GM12878 (cell line): Measurements from ENCODE around the gene COL6A1.

Experiments
- CHD4 ChIP-seq: fragments of 200-600 bp; sonication (generic); IDR thresholded peaks from 2 replicates; pipeline ENCODE4 v1.6.1; 2016; ENCODE audit warnings: mild to moderate bottlenecking
- CTCF ChIP-seq, 3 experiments: IDR thresholded peaks in 2 of 3; conservative IDR thresholded peaks in 1 of 3; 2 replicates each; pipeline ENCODE4 v1.5.1; 2011; ENCODE audit warnings: low read depth in 3 of 3, low read length in 3 of 3, mild to moderate bottlenecking in 3 of 3, control low read depth in 2 of 3, moderate library complexity in 2 of 3, inconsistent platforms in 1 of 3, mixed read lengths in 1 of 3; ENCODE audit not compliant: control insufficient read depth in 2 of 3, insufficient read depth in 1 of 3; ENCODE audit errors: extremely low read depth in 1 of 3
- FOXM1 ChIP-seq: IDR thresholded peaks from 2 replicates; pipeline ENCODE4 v1.6.1; 2012; ENCODE audit warnings: low read depth, mild to moderate bottlenecking, inconsistent platforms, low read length, moderate library complexity
- POLR2A ChIP-seq: IDR thresholded peaks from 2 replicates; pipeline ENCODE4 v1.6.1; 2011; ENCODE audit warnings: low read depth, mild to moderate bottlenecking, low read length
- SRF ChIP-seq, 2 experiments: IDR thresholded peaks; 2 replicates each; pipeline ENCODE4 v1.6.1; 2011; ENCODE audit warnings: low read depth in 2 of 2, low read length in 2 of 2, mild to moderate bottlenecking in 1 of 2, moderate library complexity in 1 of 2
- TCF12 ChIP-seq: IDR thresholded peaks from 2 replicates; pipeline ENCODE4 v1.6.1; 2011; ENCODE audit warnings: low read depth, mild to moderate bottlenecking, low read length
- TCF3 ChIP-seq: IDR thresholded peaks from 2 replicates; pipeline ENCODE4 v1.6.1; 2012; ENCODE audit warnings: low read depth, mild to moderate bottlenecking, low read length, borderline replicate concordance; ENCODE audit not compliant: insufficient read depth
- USF2 ChIP-seq: IDR thresholded peaks from 2 replicates; pipeline ENCODE4 v1.6.1; 2011; ENCODE audit warnings: low read depth, low read length, improper control_type of control experiment, borderline replicate concordance
- TF ChIP-seq, protein P1 (sequence below): fragments of 150-350 bp; IDR thresholded peaks from 2 replicates; pipeline ENCODE4 v1.6.1; 2016; ENCODE audit warnings: low read depth, low read length

DNA sequence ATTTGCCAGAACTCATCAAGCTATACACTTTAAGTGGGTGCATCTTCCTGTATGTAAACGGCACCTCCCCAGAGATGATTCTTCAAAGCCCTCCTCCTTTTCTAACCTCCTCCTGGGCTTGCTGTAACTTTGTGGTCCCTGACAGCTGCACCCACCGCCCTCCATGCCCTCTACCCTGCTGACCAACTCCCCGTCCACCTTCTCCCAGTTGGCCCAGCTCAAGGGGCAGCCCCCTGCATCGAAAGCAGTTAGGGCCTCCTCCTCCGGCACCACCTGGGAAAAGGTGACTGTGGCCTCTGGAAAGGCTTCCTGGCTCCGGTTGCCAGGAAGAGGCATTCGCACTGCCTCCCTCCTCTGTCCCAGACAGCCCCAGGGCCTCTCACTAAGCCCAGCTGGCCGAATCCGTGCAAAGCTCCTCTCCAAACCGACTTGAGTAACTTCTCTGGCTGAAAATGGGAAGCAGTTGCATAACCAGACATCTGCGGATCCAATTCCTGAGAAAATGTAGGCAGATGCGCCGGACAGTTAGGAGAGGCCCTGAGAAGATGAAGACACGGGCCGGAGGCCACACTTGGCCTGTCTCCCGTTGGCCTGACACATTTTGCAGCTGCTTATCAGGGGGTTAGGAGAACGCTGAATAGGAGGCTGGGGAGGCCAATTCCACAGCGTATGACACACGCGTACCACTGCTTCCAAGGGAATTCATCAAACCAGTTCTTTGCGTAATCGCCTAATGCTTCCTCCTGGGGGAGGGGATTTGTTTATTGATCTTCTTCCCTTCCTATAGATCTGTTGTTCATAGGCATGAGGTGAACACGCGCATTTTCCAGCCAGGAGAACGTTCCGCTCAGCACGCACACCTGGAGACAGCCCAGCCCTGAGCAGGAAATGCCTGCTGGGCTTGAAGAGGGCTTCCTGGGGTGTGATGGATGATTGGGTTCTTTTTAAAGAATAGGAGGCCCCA, 67.6 kb downstream of the COL6A1 start:
- TF ChIP-seq SRF (IDR thresholded peaks at IDR 0.05; ENCODE audit: low read depth in 2 of 2, low read length in 2 of 2), result no peak
- no peak for TF ChIP-seq POLR2A
- no peak for TF ChIP-seq FOXM1
- TF ChIP-seq USF2, result no peak
- no peak for TF ChIP-seq CHD4
- no peak for TF ChIP-seq TCF12
- TF ChIP-seq CTCF (IDR thresholded peaks at IDR 0.05 in 2 of 3, conservative IDR thresholded peaks at IDR 0.05 in 1 of 3; ENCODE audit: control insufficient read depth in 2 of 3, extremely low read depth in 1 of 3, insufficient read depth in 1 of 3, low read depth in 3 of 3, low read length in 3 of 3), result no peak
- no peak for TF ChIP-seq TCF3
- TF ChIP-seq, protein P1, sequence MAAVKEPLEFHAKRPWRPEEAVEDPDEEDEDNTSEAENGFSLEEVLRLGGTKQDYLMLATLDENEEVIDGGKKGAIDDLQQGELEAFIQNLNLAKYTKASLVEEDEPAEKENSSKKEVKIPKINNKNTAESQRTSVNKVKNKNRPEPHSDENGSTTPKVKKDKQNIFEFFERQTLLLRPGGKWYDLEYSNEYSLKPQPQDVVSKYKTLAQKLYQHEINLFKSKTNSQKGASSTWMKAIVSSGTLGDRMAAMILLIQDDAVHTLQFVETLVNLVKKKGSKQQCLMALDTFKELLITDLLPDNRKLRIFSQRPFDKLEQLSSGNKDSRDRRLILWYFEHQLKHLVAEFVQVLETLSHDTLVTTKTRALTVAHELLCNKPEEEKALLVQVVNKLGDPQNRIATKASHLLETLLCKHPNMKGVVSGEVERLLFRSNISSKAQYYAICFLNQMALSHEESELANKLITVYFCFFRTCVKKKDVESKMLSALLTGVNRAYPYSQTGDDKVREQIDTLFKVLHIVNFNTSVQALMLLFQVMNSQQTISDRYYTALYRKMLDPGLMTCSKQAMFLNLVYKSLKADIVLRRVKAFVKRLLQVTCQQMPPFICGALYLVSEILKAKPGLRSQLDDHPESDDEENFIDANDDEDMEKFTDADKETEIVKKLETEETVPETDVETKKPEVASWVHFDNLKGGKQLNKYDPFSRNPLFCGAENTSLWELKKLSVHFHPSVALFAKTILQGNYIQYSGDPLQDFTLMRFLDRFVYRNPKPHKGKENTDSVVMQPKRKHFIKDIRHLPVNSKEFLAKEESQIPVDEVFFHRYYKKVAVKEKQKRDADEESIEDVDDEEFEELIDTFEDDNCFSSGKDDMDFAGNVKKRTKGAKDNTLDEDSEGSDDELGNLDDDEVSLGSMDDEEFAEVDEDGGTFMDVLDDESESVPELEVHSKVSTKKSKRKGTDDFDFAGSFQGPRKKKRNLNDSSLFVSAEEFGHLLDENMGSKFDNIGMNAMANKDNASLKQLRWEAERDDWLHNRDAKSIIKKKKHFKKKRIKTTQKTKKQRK, result no peak
